Transverse colon (tissue), 3 donors: ENCODE data around the gene CARS2.
A peak's percentile ranks its signal among the peaks of the same experiment; 100 is the strongest.

Experiments
- CTCF ChIP-seq, 5 experiments: fragments of 200-600 bp in 3 of 5; fragments of 450-650 bp in 2 of 5; sonication (generic) in 3 of 5; IDR thresholded peaks; 1 replicate in 2 of 5; 2 replicates in 3 of 5; pipeline ENCODE4 v1.5.1; 2016 to 2017; ENCODE audit warnings: antibody characterized with exemption in 5 of 5, inconsistent platforms in 3 of 5, mild to moderate bottlenecking in 2 of 5, moderate library complexity in 1 of 5
- POLR2A ChIP-seq: fragments of 450-650 bp; IDR thresholded peaks from one replicate; pipeline ENCODE4 v1.6.1; 2016; ENCODE audit warnings: antibody characterized with exemption, mild to moderate bottlenecking, moderate library complexity

GRCh38 chr13:110712081-110712848, 6.3 kb upstream of the CARS2 start:
- TF ChIP-seq CTCF (IDR thresholded peaks at IDR 0.05) (no peak), POLR2A (peak; percentile 93)
